Omental fat pad (tissue), 4 donors: ENCODE measurements around the gene INCENP. TPM values are rescaled to one million over a fixed set of nuclear protein-coding genes. Genes with fewer than 3 reads are reported as not detected.

ENCODE experiments used
- ATAC-seq: fragments of 150-250 bp; one replicate; pipeline ENCODE4 v1.9.1; 2016; ENCODE audit warnings: mild to moderate bottlenecking, moderate library complexity; ENCODE audit not compliant: low FRiP score
- DNase-seq: peaks from one replicate; pipeline ENCODE4 v3.0.0-alpha.2; 2019; ENCODE audit warnings: low spot score
- CTCF ChIP-seq, 3 donors: fragments of 450-650 bp; IDR thresholded peaks; one replicate each; pipeline ENCODE4 v1.5.1; 2016 to 2017; ENCODE audit warnings: antibody characterized with exemption in 3 of 3, mild to moderate bottlenecking in 3 of 3, moderate library complexity in 2 of 3
- total RNA-seq, 4 donors: library from RNA; depleted of rRNA; stranded (reverse); fragments of >200 nt; gene quantifications; one replicate each; pipeline ENCODE4 v1.1.0, GENCODE V29; 2016

Gene INCENP
- total RNA-seq, 4 donors from 2014 or later, result 8.0 to 19.1 (median 12.9) TPM

GRCh38 chr11:62088331-62088933 lies 35.4 kb upstream of the INCENP start:
- DNase-seq (no peak), ATAC-seq (no peak)
- no peak for TF ChIP-seq CTCF (IDR thresholded peaks at IDR 0.05)

- no peak for DNase-seq
- no peak for TF ChIP-seq CTCF (IDR thresholded peaks at IDR 0.05)
- ATAC-seq, result no peak
Measured at GRCh38 chr11:62103141-62103540, 20.7 kb upstream of the INCENP start.

- TF ChIP-seq CTCF (IDR thresholded peaks at IDR 0.05), result no peak
- ATAC-seq, result peak; percentile 11
- no peak for DNase-seq
Measured at GRCh38 chr11:62103986-62104385, 19.8 kb upstream of the INCENP start.

- ATAC-seq, result peak; percentile 85
- no peak for TF ChIP-seq CTCF (IDR thresholded peaks at IDR 0.05)
- no peak for DNase-seq
Measured at GRCh38 chr11:62104816-62105653, 18.8 kb upstream of the INCENP start.

- DNase-seq, result no peak
Measured at GRCh38 chr11:62105667-62106191, 18.1 kb upstream of the INCENP start.

GRCh38 chr11:62108017-62108750 lies 15.6 kb upstream of the INCENP start:
- DNase-seq (no peak), ATAC-seq (no peak)
- TF ChIP-seq CTCF (IDR thresholded peaks at IDR 0.05), result peak in 1 of 3 donors; percentile 48

More at GRCh38 chr11:62105667-62106191, 18.1 kb upstream of the INCENP start:
- TF ChIP-seq CTCF (IDR thresholded peaks at IDR 0.05), result no peak
- ATAC-seq, result no peak
